WTC11 (cell line): ENCODE results near the gene PCDHAC1. TPM values are rescaled to one million over a fixed set of nuclear protein-coding genes. Genes with fewer than 3 reads are reported as not detected.

Source experiments
- ATAC-seq: fragments of 200-7000 bp; cut with Tn5 transposase; 2 replicates; pipeline ENCODE4 v1.10.0; 2021; ENCODE audit warnings: mild to moderate bottlenecking, moderate library complexity
- CTCF ChIA-PET: fragments of 300-600 bp; sonication (Branson Sonifier 250); formaldehyde crosslinking; loops from one replicate; lab custom pipeline; 2021; ENCODE audit warnings: antibody characterized with exemption; lab: Charles Lee
- POLR2A ChIA-PET: fragments of 350-600 bp; sonication (Branson Sonifier 250); formaldehyde crosslinking; loops from one replicate; lab custom pipeline; 2021; ENCODE audit warnings: antibody characterized with exemption; lab: Charles Lee
- DNase-seq: peaks from one replicate; pipeline ENCODE4 v3.0.0; 2021; ENCODE audit warnings: low spot score
- H3K27ac Mint-ChIP-seq: 2 replicates; pipeline ENCODE4 v1.8.0; 2021; ENCODE audit warnings: mixed read lengths
- H3K27me3 Mint-ChIP-seq: 2 replicates; pipeline ENCODE4 v1.8.0; 2021; ENCODE audit warnings: low read depth, mild to moderate bottlenecking, moderate library complexity, mixed read lengths
- H3K36me3 Mint-ChIP-seq: 2 replicates; pipeline ENCODE4 v1.8.0; 2021; ENCODE audit warnings: mixed read lengths
- H3K4me1 Mint-ChIP-seq: 2 replicates; pipeline ENCODE4 v1.8.0; 2022; ENCODE audit warnings: mixed read lengths
- H3K4me3 Mint-ChIP-seq: 2 replicates; pipeline ENCODE4 v1.8.0; 2021; ENCODE audit warnings: mild to moderate bottlenecking, moderate library complexity, mixed read lengths
- H3K9me3 Mint-ChIP-seq: 2 replicates; pipeline ENCODE4 v1.8.0; 2021; ENCODE audit warnings: mixed read lengths
- ETV6 ChIP-seq: sonication (generic); formaldehyde crosslinking; IDR thresholded peaks from 2 replicates; pipeline ENCODE4 v1.8.1; 2022; ENCODE audit warnings: mild to moderate bottlenecking, missing genetic modification reagents
- GABPB1 ChIP-seq: sonication (generic); formaldehyde crosslinking; IDR thresholded peaks from 2 replicates; pipeline ENCODE4 v1.8.1; 2023; ENCODE audit warnings: mild to moderate bottlenecking, missing genetic modification reagents
- NFE2L1 ChIP-seq: sonication (generic); formaldehyde crosslinking; IDR thresholded peaks from 2 replicates; pipeline ENCODE4 v1.8.1; 2023; ENCODE audit warnings: missing genetic modification reagents
- OVOL2 ChIP-seq: fragments of 250-450 bp; sonication (Bioruptor Pico); IDR thresholded peaks from 2 replicates; pipeline ENCODE4 v1.9.0; 2021; ENCODE audit warnings: mild to moderate bottlenecking, borderline replicate concordance
- RELA ChIP-seq: sonication (generic); formaldehyde crosslinking; IDR thresholded peaks from 2 replicates; pipeline ENCODE4 v1.8.1; 2022; ENCODE audit warnings: missing genetic modification reagents, mild to moderate bottlenecking, borderline replicate concordance
- SMAD3 ChIP-seq: sonication (generic); formaldehyde crosslinking; IDR thresholded peaks from 2 replicates; pipeline ENCODE4 v1.8.0; 2022; ENCODE audit warnings: missing genetic modification reagents, mild to moderate bottlenecking, borderline replicate concordance
- SMAD4 ChIP-seq: sonication (generic); formaldehyde crosslinking; IDR thresholded peaks from 2 replicates; pipeline ENCODE4 v1.8.0; 2022; ENCODE audit warnings: mild to moderate bottlenecking, missing genetic modification reagents
- ZNF138 ChIP-seq: sonication (generic); formaldehyde crosslinking; conservative IDR thresholded peaks from 2 replicates; pipeline ENCODE4 v1.8.1; 2022; ENCODE audit warnings: mild to moderate bottlenecking, moderate library complexity, missing genetic modification reagents
- ZNF396 ChIP-seq: fragments of 250-450 bp; sonication (Bioruptor Pico); IDR thresholded peaks from 2 replicates; pipeline ENCODE4 v1.8.0; 2021; ENCODE audit warnings: mild to moderate bottlenecking, moderate library complexity, borderline replicate concordance
- ZNF532 ChIP-seq: fragments of 250-450 bp; sonication (Bioruptor Pico); IDR thresholded peaks from 2 replicates; pipeline ENCODE4 v1.9.0; 2021; ENCODE audit warnings: mild to moderate bottlenecking, borderline replicate concordance
- ZNF671 ChIP-seq: fragments of 250-450 bp; sonication (Bioruptor Pico); IDR thresholded peaks from 2 replicates; pipeline ENCODE4 v1.8.0; 2021; ENCODE audit warnings: mild to moderate bottlenecking
- total RNA-seq: library from RNA; stranded (reverse); gene quantifications from 3 replicates; pipeline ENCODE4 v1.2.3, GENCODE V29; 2021
- TF ChIP-seq, protein P1 (sequence below): fragments of 250-450 bp; sonication (Bioruptor Pico); IDR thresholded peaks from 2 replicates; pipeline ENCODE4 v1.9.0; 2021; ENCODE audit warnings: moderate library complexity, mild to moderate bottlenecking, inconsistent platforms, borderline replicate concordance
- TF ChIP-seq, protein P2 (sequence below): sonication (generic); formaldehyde crosslinking; IDR thresholded peaks from 2 replicates; pipeline ENCODE4 v1.8.0; 2023; ENCODE audit warnings: mild to moderate bottlenecking, missing genetic modification reagents
- TF ChIP-seq, protein P3 (sequence below): sonication (generic); formaldehyde crosslinking; IDR thresholded peaks from 2 replicates; pipeline ENCODE4 v1.8.0; 2023; ENCODE audit warnings: missing genetic modification reagents
- TF ChIP-seq, protein P4 (sequence below): sonication (generic); formaldehyde crosslinking; IDR thresholded peaks from 2 replicates; pipeline ENCODE4 v1.8.0; 2022; ENCODE audit warnings: missing genetic modification reagents
- TF ChIP-seq, protein P5 (sequence below): sonication (generic); formaldehyde crosslinking; IDR thresholded peaks from 2 replicates; pipeline ENCODE4 v1.8.1; 2023; ENCODE audit warnings: mild to moderate bottlenecking, moderate library complexity, missing genetic modification reagents

PCDHAC1 gene
- total RNA-seq, 1 experiment from 2014 or later = 8.4 TPM

- no peak for DNase-seq
- Mint-ChIP-seq H3K4me1 (peaks cover 16% of the 10 kb centered on the region; the same call in 1 of the 2 replicates), H3K27me3 (no peaks in the 10 kb centered on the region), H3K27ac (no peak overlapping the region), H3K9me3 (no peaks in the 10 kb centered on the region), H3K36me3 (no peaks in the 10 kb centered on the region; the same call in 1 of the 2 replicates), H3K4me3 (no peak overlapping the region)
- peak; percentile 63 for ATAC-seq
- TF ChIP-seq, protein P1, sequence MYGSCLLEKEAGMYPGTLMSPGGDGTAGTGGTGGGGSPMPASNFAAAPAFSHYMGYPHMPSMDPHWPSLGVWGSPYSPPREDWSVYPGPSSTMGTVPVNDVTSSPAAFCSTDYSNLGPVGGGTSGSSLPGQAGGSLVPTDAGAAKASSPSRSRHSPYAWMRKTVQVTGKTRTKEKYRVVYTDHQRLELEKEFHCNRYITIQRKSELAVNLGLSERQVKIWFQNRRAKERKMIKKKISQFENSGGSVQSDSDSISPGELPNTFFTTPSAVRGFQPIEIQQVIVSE = no peak
- TF ChIP-seq, protein P2, sequence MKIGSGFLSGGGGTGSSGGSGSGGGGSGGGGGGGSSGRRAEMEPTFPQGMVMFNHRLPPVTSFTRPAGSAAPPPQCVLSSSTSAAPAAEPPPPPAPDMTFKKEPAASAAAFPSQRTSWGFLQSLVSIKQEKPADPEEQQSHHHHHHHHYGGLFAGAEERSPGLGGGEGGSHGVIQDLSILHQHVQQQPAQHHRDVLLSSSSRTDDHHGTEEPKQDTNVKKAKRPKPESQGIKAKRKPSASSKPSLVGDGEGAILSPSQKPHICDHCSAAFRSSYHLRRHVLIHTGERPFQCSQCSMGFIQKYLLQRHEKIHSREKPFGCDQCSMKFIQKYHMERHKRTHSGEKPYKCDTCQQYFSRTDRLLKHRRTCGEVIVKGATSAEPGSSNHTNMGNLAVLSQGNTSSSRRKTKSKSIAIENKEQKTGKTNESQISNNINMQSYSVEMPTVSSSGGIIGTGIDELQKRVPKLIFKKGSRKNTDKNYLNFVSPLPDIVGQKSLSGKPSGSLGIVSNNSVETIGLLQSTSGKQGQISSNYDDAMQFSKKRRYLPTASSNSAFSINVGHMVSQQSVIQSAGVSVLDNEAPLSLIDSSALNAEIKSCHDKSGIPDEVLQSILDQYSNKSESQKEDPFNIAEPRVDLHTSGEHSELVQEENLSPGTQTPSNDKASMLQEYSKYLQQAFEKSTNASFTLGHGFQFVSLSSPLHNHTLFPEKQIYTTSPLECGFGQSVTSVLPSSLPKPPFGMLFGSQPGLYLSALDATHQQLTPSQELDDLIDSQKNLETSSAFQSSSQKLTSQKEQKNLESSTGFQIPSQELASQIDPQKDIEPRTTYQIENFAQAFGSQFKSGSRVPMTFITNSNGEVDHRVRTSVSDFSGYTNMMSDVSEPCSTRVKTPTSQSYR (CRISPR knock-in tag) = no peak
- ChIA-PET POLR2A (no interaction called here), CTCF (interaction anchor here (1.5 to 7.5 kb wide), 3 partner anchors 15 to 157 kb away, joined by 4 to 77 read pairs (median 13); partner anchors contain the start of gene PCDHA11)
Measured at GRCh38 chr5:140883927-140884697, 42.0 kb upstream of the PCDHAC1 start.

- no peak for ATAC-seq
- H3K9me3 Mint-ChIP-seq = peaks cover 25% of the 10 kb centered on the region
- CTCF ChIA-PET = interaction anchor here (0.7 to 1.5 kb wide), 4 partner anchors 10 to 124 kb away, joined by 3 to 12 read pairs (median 3); partner anchors contain the start of gene PCDHAC1
- TF ChIP-seq ZNF671 (no peak), ZNF532 (no peak)
- H3K4me3 Mint-ChIP-seq = no peak overlapping the region
- no peak for DNase-seq
- no peaks in the 10 kb centered on the region; the same call in 1 of the 2 replicates for H3K27me3 Mint-ChIP-seq
- peaks cover 4% of the 10 kb centered on the region; the same call in 1 of the 2 replicates for H3K36me3 Mint-ChIP-seq
- H3K4me1 Mint-ChIP-seq = no peaks in the 10 kb centered on the region
- POLR2A ChIA-PET = no interaction called here
- no peak overlapping the region for H3K27ac Mint-ChIP-seq
Measured at GRCh38 chr5:140916325-140916724, 9.8 kb upstream of the PCDHAC1 start.

GRCh38 chr5:140923601-140924000 lies 2.5 kb upstream of the PCDHAC1 start:
- DNase-seq (no peak), ATAC-seq (no peak)
- Mint-ChIP-seq H3K36me3 (no peaks in the 10 kb centered on the region), H3K4me1 (peaks cover 21% of the 10 kb centered on the region), H3K27ac (no peak overlapping the region), H3K4me3 (no peak overlapping the region), H3K27me3 (peaks cover 30% of the 10 kb centered on the region), H3K9me3 (no peaks in the 10 kb centered on the region)
- CTCF ChIA-PET = interaction anchor here (1.7 kb wide), 1 partner anchor 116 kb away, joined by 4 read pairs; no protein-coding TSS in a partner anchor
- POLR2A ChIA-PET = no interaction called here
- TF ChIP-seq, protein P3, sequence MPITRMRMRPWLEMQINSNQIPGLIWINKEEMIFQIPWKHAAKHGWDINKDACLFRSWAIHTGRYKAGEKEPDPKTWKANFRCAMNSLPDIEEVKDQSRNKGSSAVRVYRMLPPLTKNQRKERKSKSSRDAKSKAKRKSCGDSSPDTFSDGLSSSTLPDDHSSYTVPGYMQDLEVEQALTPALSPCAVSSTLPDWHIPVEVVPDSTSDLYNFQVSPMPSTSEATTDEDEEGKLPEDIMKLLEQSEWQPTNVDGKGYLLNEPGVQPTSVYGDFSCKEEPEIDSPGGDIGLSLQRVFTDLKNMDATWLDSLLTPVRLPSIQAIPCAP (CRISPR knock-in tag) = no peak
- TF ChIP-seq RELA (CRISPR knock-in tag) = no peak
- TF ChIP-seq ETV6 (CRISPR knock-in tag) = no peak
- TF ChIP-seq, protein P4, sequence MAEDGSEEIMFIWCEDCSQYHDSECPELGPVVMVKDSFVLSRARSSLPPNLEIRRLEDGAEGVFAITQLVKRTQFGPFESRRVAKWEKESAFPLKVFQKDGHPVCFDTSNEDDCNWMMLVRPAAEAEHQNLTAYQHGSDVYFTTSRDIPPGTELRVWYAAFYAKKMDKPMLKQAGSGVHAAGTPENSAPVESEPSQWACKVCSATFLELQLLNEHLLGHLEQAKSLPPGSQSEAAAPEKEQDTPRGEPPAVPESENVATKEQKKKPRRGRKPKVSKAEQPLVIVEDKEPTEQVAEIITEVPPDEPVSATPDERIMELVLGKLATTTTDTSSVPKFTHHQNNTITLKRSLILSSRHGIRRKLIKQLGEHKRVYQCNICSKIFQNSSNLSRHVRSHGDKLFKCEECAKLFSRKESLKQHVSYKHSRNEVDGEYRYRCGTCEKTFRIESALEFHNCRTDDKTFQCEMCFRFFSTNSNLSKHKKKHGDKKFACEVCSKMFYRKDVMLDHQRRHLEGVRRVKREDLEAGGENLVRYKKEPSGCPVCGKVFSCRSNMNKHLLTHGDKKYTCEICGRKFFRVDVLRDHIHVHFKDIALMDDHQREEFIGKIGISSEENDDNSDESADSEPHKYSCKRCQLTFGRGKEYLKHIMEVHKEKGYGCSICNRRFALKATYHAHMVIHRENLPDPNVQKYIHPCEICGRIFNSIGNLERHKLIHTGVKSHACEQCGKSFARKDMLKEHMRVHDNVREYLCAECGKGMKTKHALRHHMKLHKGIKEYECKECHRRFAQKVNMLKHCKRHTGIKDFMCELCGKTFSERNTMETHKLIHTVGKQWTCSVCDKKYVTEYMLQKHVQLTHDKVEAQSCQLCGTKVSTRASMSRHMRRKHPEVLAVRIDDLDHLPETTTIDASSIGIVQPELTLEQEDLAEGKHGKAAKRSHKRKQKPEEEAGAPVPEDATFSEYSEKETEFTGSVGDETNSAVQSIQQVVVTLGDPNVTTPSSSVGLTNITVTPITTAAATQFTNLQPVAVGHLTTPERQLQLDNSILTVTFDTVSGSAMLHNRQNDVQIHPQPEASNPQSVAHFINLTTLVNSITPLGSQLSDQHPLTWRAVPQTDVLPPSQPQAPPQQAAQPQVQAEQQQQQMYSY = no peak
- no peak for TF ChIP-seq ZNF671
- no peak for TF ChIP-seq ZNF396 (CRISPR knock-in tag)
- TF ChIP-seq NFE2L1 (CRISPR knock-in tag) = no peak
- TF ChIP-seq, protein P5, sequence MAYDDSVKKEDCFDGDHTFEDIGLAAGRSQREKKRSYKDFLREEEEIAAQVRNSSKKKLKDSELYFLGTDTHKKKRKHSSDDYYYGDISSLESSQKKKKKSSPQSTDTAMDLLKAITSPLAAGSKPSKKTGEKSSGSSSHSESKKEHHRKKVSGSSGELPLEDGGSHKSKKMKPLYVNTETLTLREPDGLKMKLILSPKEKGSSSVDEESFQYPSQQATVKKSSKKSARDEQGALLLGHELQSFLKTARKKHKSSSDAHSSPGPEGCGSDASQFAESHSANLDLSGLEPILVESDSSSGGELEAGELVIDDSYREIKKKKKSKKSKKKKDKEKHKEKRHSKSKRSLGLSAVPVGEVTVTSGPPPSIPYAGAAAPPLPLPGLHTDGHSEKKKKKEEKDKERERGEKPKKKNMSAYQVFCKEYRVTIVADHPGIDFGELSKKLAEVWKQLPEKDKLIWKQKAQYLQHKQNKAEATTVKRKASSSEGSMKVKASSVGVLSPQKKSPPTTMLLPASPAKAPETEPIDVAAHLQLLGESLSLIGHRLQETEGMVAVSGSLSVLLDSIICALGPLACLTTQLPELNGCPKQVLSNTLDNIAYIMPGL = no peak
- no peak for TF ChIP-seq GABPB1 (CRISPR knock-in tag)
- TF ChIP-seq ZNF138 (CRISPR knock-in tag) = no peak
- TF ChIP-seq SMAD4 = no peak
- no peak for TF ChIP-seq OVOL2 (CRISPR knock-in tag)
- no peak for TF ChIP-seq SMAD3 (CRISPR knock-in tag)
